ENCODE data around the gene NDUFA13. TPM values are rescaled to one million over a fixed set of nuclear protein-coding genes. Genes with fewer than 3 reads are reported as not detected.

The NDUFA13 gene
- total and polyA plus RNA-seq, 2 experiments from 2014 or later = 80.4 to 615 TPM

- no peak overlapping the region for H3K4me3 ChIP-seq
- WGBS (ENCODE audit: low lambda C conversion rate, missing lambda C conversion rate) = 92% methylated on average over 6 of the region's 6 CpGs
- DNase-seq (ENCODE audit: low spot score) = no peak
- no peaks in the 10 kb centered on the region for H3K9me3 ChIP-seq (ENCODE audit: low read depth)
- H3K36me3 ChIP-seq (replicated peaks; ENCODE audit: insufficient read depth, low read depth) = no peaks in the 10 kb centered on the region
- peaks cover 10% of the 10 kb centered on the region for H3K4me1 ChIP-seq (ENCODE audit: insufficient read depth)
- H3K27ac ChIP-seq = no peak overlapping the region
- no peaks in the 10 kb centered on the region for H3K27me3 ChIP-seq
- peaks cover 87% of the 10 kb centered on the region for H3K79me2 ChIP-seq
- H2AFZ ChIP-seq = no peak overlapping the region
- TF ChIP-seq EZH2 (IDR thresholded peaks at IDR 0.05; ENCODE audit: borderline replicate concordance) = no peak
- TF ChIP-seq EZH2phosphoT487 (IDR thresholded peaks at IDR 0.05; ENCODE audit: low read depth, severe bottlenecking, unreplicated experiment) = no peak
- TF ChIP-seq, protein P1, sequence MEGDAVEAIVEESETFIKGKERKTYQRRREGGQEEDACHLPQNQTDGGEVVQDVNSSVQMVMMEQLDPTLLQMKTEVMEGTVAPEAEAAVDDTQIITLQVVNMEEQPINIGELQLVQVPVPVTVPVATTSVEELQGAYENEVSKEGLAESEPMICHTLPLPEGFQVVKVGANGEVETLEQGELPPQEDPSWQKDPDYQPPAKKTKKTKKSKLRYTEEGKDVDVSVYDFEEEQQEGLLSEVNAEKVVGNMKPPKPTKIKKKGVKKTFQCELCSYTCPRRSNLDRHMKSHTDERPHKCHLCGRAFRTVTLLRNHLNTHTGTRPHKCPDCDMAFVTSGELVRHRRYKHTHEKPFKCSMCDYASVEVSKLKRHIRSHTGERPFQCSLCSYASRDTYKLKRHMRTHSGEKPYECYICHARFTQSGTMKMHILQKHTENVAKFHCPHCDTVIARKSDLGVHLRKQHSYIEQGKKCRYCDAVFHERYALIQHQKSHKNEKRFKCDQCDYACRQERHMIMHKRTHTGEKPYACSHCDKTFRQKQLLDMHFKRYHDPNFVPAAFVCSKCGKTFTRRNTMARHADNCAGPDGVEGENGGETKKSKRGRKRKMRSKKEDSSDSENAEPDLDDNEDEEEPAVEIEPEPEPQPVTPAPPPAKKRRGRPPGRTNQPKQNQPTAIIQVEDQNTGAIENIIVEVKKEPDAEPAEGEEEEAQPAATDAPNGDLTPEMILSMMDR (IDR thresholded peaks at IDR 0.05; ENCODE audit: poor library complexity) = no peak
- peaks cover 24% of the 10 kb centered on the region for H4K20me1 ChIP-seq (ENCODE audit: insufficient read depth, poor library complexity, severe bottlenecking)
- H3K4me2 ChIP-seq = no peak overlapping the region
- no peaks in the 10 kb centered on the region for H3K9me2 ChIP-seq (replicated peaks; ENCODE audit: insufficient read depth)
These were observed 5.0 kb downstream of the NDUFA13 start for GRCh38 chr19:19520989-19521388.

GRCh38 chr19:19523177-19523576, 7.2 kb downstream of the NDUFA13 start:
- no peak for DNase-seq (ENCODE audit: low spot score)
- Histone ChIP-seq H3K79me2 (peaks cover 66% of the 10 kb centered on the region), H3K4me1 (ENCODE audit: insufficient read depth) (no peaks in the 10 kb centered on the region), H3K9me2 (replicated peaks; ENCODE audit: insufficient read depth) (no peaks in the 10 kb centered on the region), H2AFZ (no peak overlapping the region), H3K9me3 (ENCODE audit: low read depth) (no peaks in the 10 kb centered on the region), H3K27ac (no peak overlapping the region), H4K20me1 (ENCODE audit: insufficient read depth, poor library complexity, severe bottlenecking) (peaks cover 28% of the 10 kb centered on the region), H3K27me3 (no peaks in the 10 kb centered on the region), H3K36me3 (replicated peaks; ENCODE audit: insufficient read depth, low read depth) (no peaks in the 10 kb centered on the region), H3K4me3 (no peak overlapping the region), H3K4me2 (no peak overlapping the region)
- 96% methylated on average over 3 of the region's 3 CpGs for WGBS (ENCODE audit: low lambda C conversion rate, missing lambda C conversion rate)
- TF ChIP-seq EZH2 (IDR thresholded peaks at IDR 0.05; ENCODE audit: borderline replicate concordance) = no peak
- TF ChIP-seq, protein P1 (IDR thresholded peaks at IDR 0.05; ENCODE audit: poor library complexity) = no peak
- TF ChIP-seq EZH2phosphoT487 (IDR thresholded peaks at IDR 0.05; ENCODE audit: low read depth, severe bottlenecking, unreplicated experiment) = no peak

DNA sequence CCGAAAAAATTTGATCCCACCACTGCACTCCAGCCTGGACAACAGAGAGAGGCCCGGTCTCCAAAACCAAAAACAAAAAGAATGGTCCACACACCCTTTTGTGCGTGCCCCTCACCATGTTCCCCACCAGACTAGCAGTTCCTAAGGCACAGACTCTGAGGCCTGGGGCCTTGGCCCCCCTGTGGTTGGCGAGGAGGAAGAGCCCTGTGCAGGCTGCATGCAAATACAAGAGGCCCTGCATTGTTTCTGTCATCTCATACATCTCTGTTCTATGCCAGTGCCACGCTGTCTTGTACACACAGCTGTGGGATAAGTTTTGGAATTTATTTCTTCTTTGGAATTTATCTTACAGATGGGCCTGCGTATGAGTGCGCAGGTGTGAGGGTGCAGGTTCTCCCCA, 8.0 kb downstream of the NDUFA13 start:
- peaks cover 58% of the 10 kb centered on the region for H3K79me2 ChIP-seq
- H3K4me1 ChIP-seq (ENCODE audit: insufficient read depth) = no peaks in the 10 kb centered on the region
- no peaks in the 10 kb centered on the region for H3K9me2 ChIP-seq (replicated peaks; ENCODE audit: insufficient read depth)
- H3K27me3 ChIP-seq = no peaks in the 10 kb centered on the region
- no peaks in the 10 kb centered on the region for H3K36me3 ChIP-seq (replicated peaks; ENCODE audit: insufficient read depth, low read depth)
- H3K9me3 ChIP-seq (ENCODE audit: low read depth) = no peaks in the 10 kb centered on the region
- no peak overlapping the region for H2AFZ ChIP-seq
- H3K27ac ChIP-seq = no peak overlapping the region
- no peak overlapping the region for H3K4me2 ChIP-seq
- H4K20me1 ChIP-seq (ENCODE audit: insufficient read depth, poor library complexity, severe bottlenecking) = peaks cover 28% of the 10 kb centered on the region
- DNase-seq (ENCODE audit: low spot score) = no peak
- TF ChIP-seq, protein P1 (IDR thresholded peaks at IDR 0.05; ENCODE audit: poor library complexity) = no peak
- no peak for TF ChIP-seq EZH2 (IDR thresholded peaks at IDR 0.05; ENCODE audit: borderline replicate concordance)
- TF ChIP-seq EZH2phosphoT487 (IDR thresholded peaks at IDR 0.05; ENCODE audit: low read depth, severe bottlenecking, unreplicated experiment) = no peak
- H3K4me3 ChIP-seq = no peak overlapping the region
- 89% methylated on average over 7 of the region's 7 CpGs for WGBS (ENCODE audit: low lambda C conversion rate, missing lambda C conversion rate)

All from hepatocyte (in vitro differentiated cells).